ENCODE results near the gene TRIM6. TPM values are rescaled to one million over a fixed set of nuclear protein-coding genes. Genes with fewer than 3 reads are reported as not detected.

The TRIM6 gene
- total and polyA plus RNA-seq, 9 of the 15 experiments (the other 6 are each of a cell fraction or from before 2014, with no cell fraction given) = 5.0 to 11.8 (median 8.7) TPM

GRCh38 chr11:5596607-5597201, at the start of gene TRIM6 (continued):
- TF ChIP-seq ZBTB40 (IDR thresholded peaks at IDR 0.05) (peak; percentile 66), ZBTB40 (CRISPR knock-in tag; IDR thresholded peaks at IDR 0.05) (no peak), GATAD2B (IDR thresholded peaks at IDR 0.05; ENCODE audit: borderline replicate concordance) (peak; percentile 26; the same call in 1 of the 2 replicates), LCOR (CRISPR knock-in tag; IDR thresholded peaks at IDR 0.05) (peak; percentile 72; the same call in 1 of the 2 replicates), UBTF (IDR thresholded peaks at IDR 0.05; ENCODE audit: borderline replicate concordance in 1 of 2, low read depth in 2 of 2, low read length in 2 of 2) (peak; percentile 90 to 96; a peak in 3 of 4 replicates), GABPA (tag; conservative IDR thresholded peaks at IDR 0.05; ENCODE audit: low read depth) (0 out of 2 replicates have a peak, but pooled peaks have one; percentile 19), ZNF449 (CRISPR knock-in tag; IDR thresholded peaks at IDR 0.05) (no peak), HDAC3 (IDR thresholded peaks at IDR 0.05; ENCODE audit: borderline replicate concordance, partially characterized antibody) (peak; percentile 87), ZNF217 (CRISPR knock-in tag; IDR thresholded peaks at IDR 0.05) (no peak), CREB3L1 (IDR thresholded peaks at IDR 0.05; ENCODE audit: borderline replicate concordance, low read depth) (peak; percentile 22; the same call in 1 of the 2 replicates), SMARCE1 (IDR thresholded peaks at IDR 0.05) (peak; percentile 73; the same call in 1 of the 2 replicates)
